Keratinocyte (primary cell): ENCODE data around the gene KDM5B. TPM values are rescaled to one million over a fixed set of nuclear protein-coding genes. Genes with fewer than 3 reads are reported as not detected.

ENCODE experiments used
- DNase-seq: peaks from one replicate; pipeline ENCODE4 v3.0.0-alpha.2; 2011; ENCODE audit warnings: low read depth, missing footprints, low spot score
- FAIRE-seq: peaks from 2 replicates; lab custom pipeline; 2011; peaks lifted over from hg19 to GRCh38; lab: Jason Lieb, UNC
- H2AFZ ChIP-seq: 2 replicates; pipeline ENCODE4 v1.6.0; 2012; ENCODE audit warnings: low read length, control low read depth, inconsistent platforms; ENCODE audit not compliant: control insufficient read depth
- H3K27ac ChIP-seq: 2 replicates; pipeline ENCODE4 v1.5.1; 2011; ENCODE audit warnings: low read length; ENCODE audit not compliant: control insufficient read depth, insufficient read depth
- H3K27me3 ChIP-seq: 3 replicates; pipeline ENCODE4 v1.6.0; 2011; ENCODE audit warnings: low read length; ENCODE audit not compliant: control insufficient read depth, insufficient read depth; ENCODE audit errors: extremely low read depth
- H3K36me3 ChIP-seq, 2 experiments: 2 replicates in 1 of 2; 3 replicates in 1 of 2; pipeline ENCODE4 v1.5.1; 2011; ENCODE audit warnings: low read length in 2 of 2, mild to moderate bottlenecking in 1 of 2; ENCODE audit not compliant: control insufficient read depth in 2 of 2, insufficient read depth in 2 of 2; ENCODE audit errors: extremely low read depth in 1 of 2
- H3K4me1 ChIP-seq: 3 replicates; pipeline ENCODE4 v1.5.1; 2011; ENCODE audit warnings: low read length; ENCODE audit not compliant: control insufficient read depth, insufficient read depth; ENCODE audit errors: extremely low read depth
- H3K4me2 ChIP-seq: 3 replicates; pipeline ENCODE4 v1.6.0; 2011; ENCODE audit warnings: low read depth, low read length; ENCODE audit not compliant: control insufficient read depth, insufficient read depth; ENCODE audit errors: extremely low read depth
- H3K4me3 ChIP-seq, 3 experiments: fragments of 200-600 bp in 1 of 3; sonication (generic) in 1 of 3; 2 replicates in 2 of 3; 3 replicates in 1 of 3; pipeline ENCODE4 v1.5.1; 2011 to 2016; ENCODE audit warnings: low read length in 3 of 3, mild to moderate bottlenecking in 3 of 3, control low read depth in 2 of 3, inconsistent platforms in 1 of 3, low read depth in 1 of 3, mixed read lengths in 1 of 3, mixed run types in 1 of 3, moderate library complexity in 1 of 3; ENCODE audit not compliant: control insufficient read depth in 2 of 3, insufficient read depth in 2 of 3; ENCODE audit errors: extremely low read depth in 1 of 3
- H3K79me2 ChIP-seq: 2 replicates; pipeline ENCODE4 v1.6.0; 2012; ENCODE audit warnings: low read length; ENCODE audit not compliant: control insufficient read depth, insufficient read depth
- H3K9ac ChIP-seq: 3 replicates; pipeline ENCODE4 v1.6.0; 2011; ENCODE audit warnings: low read length; ENCODE audit not compliant: control insufficient read depth, insufficient read depth; ENCODE audit errors: extremely low read depth
- H3K9me1 ChIP-seq: 3 replicates; pipeline ENCODE4 v1.6.0; 2011; ENCODE audit warnings: low read length; ENCODE audit not compliant: control insufficient read depth, insufficient read depth; ENCODE audit errors: extremely low read depth
- H3K9me3 ChIP-seq: 2 replicates; pipeline ENCODE4 v1.5.1; 2012; ENCODE audit warnings: low read depth, low read length; ENCODE audit not compliant: control insufficient read depth
- H4K20me1 ChIP-seq: 3 replicates; pipeline ENCODE4 v1.6.0; 2011; ENCODE audit warnings: low read length; ENCODE audit not compliant: control insufficient read depth, insufficient read depth; ENCODE audit errors: extremely low read depth
- CTCF ChIP-seq, 3 experiments: IDR thresholded peaks in 1 of 3; conservative IDR thresholded peaks in 1 of 3; optimal IDR thresholded peaks in 1 of 3; 2 replicates in 2 of 3; 3 replicates in 1 of 3; pipeline versions ENCODE3 to v1.5.1; 2011; ENCODE audit warnings: low read length in 3 of 3, mild to moderate bottlenecking in 3 of 3, moderate library complexity in 2 of 3, control low read depth in 1 of 3, inconsistent platforms in 1 of 3; ENCODE audit not compliant: insufficient read depth in 2 of 3; ENCODE audit errors: extremely low read depth in 1 of 3
- EZH2 ChIP-seq: IDR thresholded peaks from one replicate; pipeline ENCODE4 v1.6.1; 2012; ENCODE audit warnings: inconsistent platforms, mild to moderate bottlenecking, low read length, moderate library complexity
- dilution Hi-C: fragments of 300-500 bp; cut with MboI; formaldehyde crosslinking; loops from one replicate; pipeline ENCODE4 v1.7.0; 2020; ENCODE audit warnings: low sequenced_read_pairs; ENCODE audit not compliant: extremely low pct_ligation_motif_present
- polyA plus RNA-seq, 5 experiments: library from polyadenylated mRNA; depleted of rRNA in 3 of 5; stranded (reverse) in 3 of 5; stranded (forward) in 1 of 5; unstranded in 1 of 5; fragments of >200 nt; gene quantifications; 1 replicate in 1 of 5; 2 replicates in 3 of 5; 3 replicates in 1 of 5; pipeline versions ENCODE4 v1.2.1 to v1.2.3, GENCODE V29; 2011 to 2012; ENCODE audit warnings: missing spikeins in 2 of 5, low read depth in 1 of 5, low replicate concordance in 1 of 5

KDM5B gene
- polyA plus RNA-seq, 1 donor (not counting 4 experiments of a cell fraction or from before 2014, with no cell fraction given): 60.1 TPM

GRCh38 chr1:202788800-202789199, 19.4 kb downstream of the KDM5B start:
- Histone ChIP-seq H3K9me3 (no peaks in the 10 kb centered on the region), H2AFZ (no peak overlapping the region), H3K27me3 (no peaks in the 10 kb centered on the region), H3K4me3 (no peak overlapping the region), H3K4me2 (no peak overlapping the region), H3K9me1 (no peaks in the 10 kb centered on the region), H3K36me3 (no peaks in the 10 kb centered on the region), H3K79me2 (peaks cover 92% of the 10 kb centered on the region), H3K9ac (no peak overlapping the region), H3K4me1 (no peaks in the 10 kb centered on the region), H4K20me1 (peaks cover 23% of the 10 kb centered on the region), H3K27ac (no peak overlapping the region)
- FAIRE-seq: no peak
- dilution Hi-C loops: loop anchor here (5.0 kb wide), 1 partner anchor 41 kb away; no protein-coding TSS in a partner anchor
- no peak for TF ChIP-seq CTCF (optimal IDR thresholded peaks at IDR 0.05 in 1 of 3, IDR thresholded peaks at IDR 0.05 in 1 of 3, conservative IDR thresholded peaks at IDR 0.05 in 1 of 3; ENCODE audit: extremely low read depth in 1 of 3, insufficient read depth in 2 of 3, low read length in 3 of 3)
- TF ChIP-seq EZH2: no peak
- DNase-seq: no peak

- FAIRE-seq: no peak
- no peak for TF ChIP-seq EZH2
- no peak for TF ChIP-seq CTCF (optimal IDR thresholded peaks at IDR 0.05 in 1 of 3, IDR thresholded peaks at IDR 0.05 in 1 of 3, conservative IDR thresholded peaks at IDR 0.05 in 1 of 3; ENCODE audit: extremely low read depth in 1 of 3, insufficient read depth in 2 of 3, low read length in 3 of 3)
- no peak overlapping the region for H3K4me2 ChIP-seq
- H3K9me1 ChIP-seq: no peaks in the 10 kb centered on the region
- no peak for DNase-seq
- dilution Hi-C loops: loop anchor here (5.0 kb wide), 1 partner anchor 40 kb away; no protein-coding TSS in a partner anchor
- no peak overlapping the region for H2AFZ ChIP-seq
- H3K79me2 ChIP-seq: peaks cover 92% of the 10 kb centered on the region
- H3K27me3 ChIP-seq: no peaks in the 10 kb centered on the region
- no peak overlapping the region for H3K9ac ChIP-seq
- H3K4me1 ChIP-seq: no peaks in the 10 kb centered on the region
- H3K27ac ChIP-seq: no peak overlapping the region
- H3K36me3 ChIP-seq: no peaks in the 10 kb centered on the region
- H3K9me3 ChIP-seq: no peaks in the 10 kb centered on the region
- H3K4me3 ChIP-seq: no peak overlapping the region
- H4K20me1 ChIP-seq: peaks cover 22% of the 10 kb centered on the region
These were observed 21.4 kb downstream of the KDM5B start for GRCh38 chr1:202786804-202787203.
